ENCODE data around the gene DAB2IP. TPM values are rescaled to one million over a fixed set of nuclear protein-coding genes. Genes with fewer than 3 reads are reported as not detected.

Gene DAB2IP
- total RNA-seq, 1 donor from 2014 or later, result 81.6 TPM

DNA sequence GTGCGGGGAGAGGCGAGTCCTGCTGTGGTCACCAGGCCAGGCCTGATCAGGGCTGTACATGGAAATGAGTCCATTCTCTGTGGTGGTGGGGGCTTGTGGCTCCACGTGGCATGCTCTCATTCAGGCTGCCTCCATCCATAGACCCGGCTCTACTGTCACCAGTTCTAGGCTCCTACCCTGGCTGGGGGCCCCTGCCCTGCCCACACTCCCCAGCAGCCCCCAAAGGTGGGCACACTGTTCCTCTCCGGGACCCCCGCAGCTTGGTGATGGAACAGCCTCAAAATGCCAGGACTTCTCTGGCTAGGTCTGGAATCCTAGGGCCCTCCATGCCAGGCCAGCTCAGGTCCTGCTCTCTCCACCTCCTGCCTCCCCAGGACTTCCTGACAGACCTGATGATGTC, 111.7 kb downstream of the DAB2IP start:
- Histone ChIP-seq H3K4me3 (no peak overlapping the region), H3K9me3 (no peaks in the 10 kb centered on the region), H3K27ac (no peak overlapping the region), H3K4me1 (peaks cover 16% of the 10 kb centered on the region), H3K36me3 (peaks cover 63% of the 10 kb centered on the region), H3K27me3 (no peaks in the 10 kb centered on the region)
- no peak for ATAC-seq
- TF ChIP-seq, protein P1, sequence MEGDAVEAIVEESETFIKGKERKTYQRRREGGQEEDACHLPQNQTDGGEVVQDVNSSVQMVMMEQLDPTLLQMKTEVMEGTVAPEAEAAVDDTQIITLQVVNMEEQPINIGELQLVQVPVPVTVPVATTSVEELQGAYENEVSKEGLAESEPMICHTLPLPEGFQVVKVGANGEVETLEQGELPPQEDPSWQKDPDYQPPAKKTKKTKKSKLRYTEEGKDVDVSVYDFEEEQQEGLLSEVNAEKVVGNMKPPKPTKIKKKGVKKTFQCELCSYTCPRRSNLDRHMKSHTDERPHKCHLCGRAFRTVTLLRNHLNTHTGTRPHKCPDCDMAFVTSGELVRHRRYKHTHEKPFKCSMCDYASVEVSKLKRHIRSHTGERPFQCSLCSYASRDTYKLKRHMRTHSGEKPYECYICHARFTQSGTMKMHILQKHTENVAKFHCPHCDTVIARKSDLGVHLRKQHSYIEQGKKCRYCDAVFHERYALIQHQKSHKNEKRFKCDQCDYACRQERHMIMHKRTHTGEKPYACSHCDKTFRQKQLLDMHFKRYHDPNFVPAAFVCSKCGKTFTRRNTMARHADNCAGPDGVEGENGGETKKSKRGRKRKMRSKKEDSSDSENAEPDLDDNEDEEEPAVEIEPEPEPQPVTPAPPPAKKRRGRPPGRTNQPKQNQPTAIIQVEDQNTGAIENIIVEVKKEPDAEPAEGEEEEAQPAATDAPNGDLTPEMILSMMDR (IDR thresholded peaks at IDR 0.05), result no peak
- DNase-seq, result no peak
- intact Hi-C loops (cut with DNase I), result no loop called here

DNA sequence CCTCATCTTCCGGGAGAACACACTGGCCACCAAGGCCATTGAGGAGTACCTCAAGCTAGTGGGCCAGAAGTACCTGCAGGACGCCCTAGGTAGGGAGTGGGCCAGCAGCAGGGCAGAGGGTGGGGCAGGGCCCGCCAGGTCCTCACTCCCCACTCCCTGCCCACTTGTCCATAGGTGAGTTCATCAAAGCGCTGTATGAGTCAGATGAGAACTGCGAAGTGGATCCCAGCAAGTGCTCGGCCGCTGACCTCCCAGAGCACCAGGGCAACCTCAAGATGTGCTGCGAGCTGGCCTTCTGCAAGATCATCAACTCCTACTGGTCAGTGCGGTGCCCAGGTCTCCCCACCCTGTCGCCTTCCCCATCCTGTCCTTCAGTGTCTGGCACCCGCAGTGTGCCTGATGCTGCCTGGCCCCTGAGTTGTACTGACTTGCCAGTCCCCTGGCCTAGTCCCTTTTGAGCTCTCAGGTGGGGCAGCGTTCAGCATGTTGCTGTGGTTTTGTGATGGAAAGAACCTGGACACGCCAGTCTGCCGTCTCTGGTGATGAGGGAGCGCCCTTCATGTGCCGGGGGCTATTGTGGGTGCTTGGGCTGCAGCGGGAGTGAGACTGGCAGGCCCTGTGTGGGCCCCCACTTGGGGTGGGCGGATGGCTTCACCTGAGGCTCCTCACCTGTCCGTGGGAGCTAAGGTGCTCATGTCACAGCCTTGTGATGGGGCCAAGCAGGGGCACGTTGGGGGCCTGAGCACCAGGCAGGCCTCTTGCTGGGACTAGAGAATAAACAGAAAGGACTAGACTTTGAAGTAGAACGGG, 112.3 kb downstream of the DAB2IP start:
- no peaks in the 10 kb centered on the region for H3K27me3 ChIP-seq
- H3K27ac ChIP-seq, result no peak overlapping the region
- peaks cover 66% of the 10 kb centered on the region for H3K36me3 ChIP-seq
- DNase-seq (no peak), ATAC-seq (peak; percentile 45)
- H3K9me3 ChIP-seq, result no peaks in the 10 kb centered on the region
- H3K4me3 ChIP-seq, result no peak overlapping the region
- TF ChIP-seq, protein P1 (IDR thresholded peaks at IDR 0.05), result no peak
- intact Hi-C loops (cut with DNase I), result no loop called here
- H3K4me1 ChIP-seq, result peaks cover 16% of the 10 kb centered on the region

DNA sequence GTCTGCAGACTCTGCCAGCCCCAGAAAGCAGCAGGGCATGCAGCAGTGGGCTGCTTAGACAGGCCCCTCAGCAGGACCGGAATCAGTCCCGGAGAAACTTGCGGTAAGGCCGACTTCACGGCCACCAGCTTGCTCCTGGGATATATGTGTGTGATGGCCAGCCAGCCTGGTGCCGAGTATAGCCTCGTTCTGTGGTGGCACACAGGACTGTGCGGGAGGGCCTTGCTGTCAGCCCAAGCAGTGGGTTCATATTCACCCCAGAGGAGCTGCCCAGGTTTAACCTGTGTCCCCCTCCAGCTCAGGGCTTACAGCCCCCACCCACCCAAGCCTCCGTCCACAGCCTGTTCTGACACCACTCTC, 112.9 kb downstream of the DAB2IP start:
- intact Hi-C loops (cut with DNase I), result no loop called here
- DNase-seq (no peak), ATAC-seq (no peak)
- no peaks in the 10 kb centered on the region for H3K27me3 ChIP-seq
- peaks cover 66% of the 10 kb centered on the region for H3K36me3 ChIP-seq
- TF ChIP-seq, protein P1 (IDR thresholded peaks at IDR 0.05), result no peak
- no peaks in the 10 kb centered on the region for H3K9me3 ChIP-seq
- H3K4me3 ChIP-seq, result no peak overlapping the region
- H3K4me1 ChIP-seq, result peaks cover 16% of the 10 kb centered on the region
- peak overlapping the region; percentile 51 for H3K27ac ChIP-seq

DNA sequence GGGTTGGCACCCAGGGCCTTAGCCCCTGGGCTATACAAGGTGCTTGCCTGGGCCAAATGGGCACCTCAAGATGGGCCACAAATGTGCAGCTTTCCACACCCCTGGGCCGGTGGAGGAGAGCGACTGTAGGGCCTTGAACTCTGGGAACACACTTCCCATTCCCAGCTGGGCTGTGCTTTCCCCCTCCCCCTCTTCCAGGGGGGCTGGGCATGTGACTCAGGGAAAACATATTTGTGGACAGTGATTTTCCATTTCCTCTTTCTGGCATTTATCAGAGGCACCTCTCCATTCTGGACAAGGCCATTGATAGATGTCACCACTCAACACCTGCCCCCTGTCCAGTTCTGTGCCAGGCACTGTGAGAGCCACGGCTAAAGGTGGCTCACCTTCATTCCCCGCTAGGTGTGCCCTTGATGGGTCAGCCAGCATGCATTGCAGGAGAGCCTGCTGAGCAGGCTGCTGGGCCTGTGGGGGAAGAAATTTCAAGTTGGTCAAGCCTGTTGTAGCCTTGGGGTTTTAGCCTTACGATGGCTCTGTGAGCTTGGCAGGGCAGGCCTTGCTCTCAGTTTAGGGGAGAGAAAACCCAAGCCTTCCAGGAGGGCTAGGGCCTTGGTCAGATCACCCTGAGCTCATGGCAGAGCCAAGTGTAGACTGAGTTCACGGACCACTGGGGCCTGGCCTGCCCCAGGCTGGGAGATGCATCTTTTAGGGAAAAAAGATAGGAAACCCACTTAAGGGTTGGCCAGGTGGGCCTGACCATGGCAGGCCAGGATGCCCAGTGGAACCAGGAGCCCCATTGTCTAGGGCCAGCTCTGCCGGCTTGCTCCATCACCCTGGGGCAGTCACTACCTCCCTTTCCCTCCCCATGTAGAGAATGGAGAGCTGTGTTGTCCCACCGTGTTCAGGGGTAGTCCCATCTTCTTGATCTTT, 113.9 kb downstream of the DAB2IP start:
- no peak overlapping the region for H3K4me3 ChIP-seq
- no peaks in the 10 kb centered on the region for H3K27me3 ChIP-seq
- TF ChIP-seq, protein P1 (IDR thresholded peaks at IDR 0.05), result no peak
- H3K27ac ChIP-seq, result peak overlapping the region; percentile 51
- peaks cover 66% of the 10 kb centered on the region for H3K36me3 ChIP-seq
- intact Hi-C loops (cut with DNase I), result loop anchor here (5.0 kb wide), 1 partner anchor 227 kb away; no protein-coding TSS in a partner anchor
- DNase-seq (no peak), ATAC-seq (peak; percentile 39)
- no peaks in the 10 kb centered on the region for H3K9me3 ChIP-seq
- peaks cover 16% of the 10 kb centered on the region for H3K4me1 ChIP-seq

DNA sequence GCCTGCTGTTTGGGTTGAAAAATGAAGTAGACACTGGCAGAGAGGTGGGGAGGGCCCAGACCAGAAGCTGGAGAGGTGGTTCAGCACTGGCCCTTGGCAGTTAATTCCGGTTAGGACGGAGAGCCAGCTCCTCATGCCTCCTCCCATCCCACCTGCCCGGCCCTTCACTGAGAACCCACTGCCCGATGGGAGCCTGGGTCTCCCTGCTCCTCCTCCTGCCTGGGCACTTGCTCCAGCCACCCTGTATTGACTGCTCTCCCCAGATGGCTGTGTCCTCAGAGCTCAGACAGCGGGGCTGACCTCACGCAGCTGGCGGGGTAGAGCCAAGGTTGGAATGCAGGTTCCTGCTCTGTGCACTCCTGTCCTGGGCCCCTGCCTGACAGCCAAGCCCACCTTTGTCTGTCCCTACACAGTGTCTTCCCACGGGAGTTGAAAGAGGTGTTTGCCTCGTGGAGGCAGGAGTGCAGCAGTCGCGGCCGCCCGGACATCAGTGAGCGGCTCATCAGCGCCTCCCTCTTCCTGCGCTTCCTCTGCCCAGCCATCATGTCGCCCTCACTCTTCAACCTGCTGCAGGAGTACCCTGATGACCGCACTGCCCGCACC, 114.7 kb downstream of the DAB2IP start:
- Histone ChIP-seq H3K27me3 (no peaks in the 10 kb centered on the region), H3K27ac (peak overlapping the region; percentile 42), H3K4me1 (peaks cover 16% of the 10 kb centered on the region), H3K36me3 (peaks cover 65% of the 10 kb centered on the region), H3K4me3 (no peak overlapping the region), H3K9me3 (no peaks in the 10 kb centered on the region)
- TF ChIP-seq, protein P1 (IDR thresholded peaks at IDR 0.05), result no peak
- intact Hi-C loops (cut with DNase I), result loop anchor here (5.0 kb wide), 1 partner anchor 226 kb away; no protein-coding TSS in a partner anchor
- DNase-seq, result no peak
- no peak for ATAC-seq
